Activated T-cell treated with anti-CD3 and anti-CD28 coated beads, Interleukin-2, amount 50 U/mL, for 72 hours (primary cell): ENCODE results near the gene SIRPA. TPM values are rescaled to one million over a fixed set of nuclear protein-coding genes. Genes with fewer than 3 reads are reported as not detected.

Experiments used
- total RNA-seq, 2 donors: library from RNA; stranded (reverse); gene quantifications; one replicate each; pipeline ENCODE4 v1.2.3, GENCODE V29; 2022

The SIRPA gene
- total RNA-seq, 2 donors from 2014 or later, result 0.05 to 0.22 TPM

Other genes starting within 250 kb of the SIRPA start
- 10 to 100 TPM; 37.0 to 55.4 TPM for gene SIRPG, start 237.6 kb upstream of the SIRPA start, total RNA-seq
- not detected for gene PDYN, start 98.7 kb downstream of the SIRPA start, total RNA-seq
- 10 to 100 TPM; 22.4 to 24.3 TPM for gene STK35, start 206.4 kb downstream of the SIRPA start, total RNA-seq